Panc1 (cell line): Measurements from ENCODE around the gene CYB5B. TPM values are rescaled to one million over a fixed set of nuclear protein-coding genes. Genes with fewer than 3 reads are reported as not detected.

ENCODE experiments used
- ATAC-seq: fragments of 200-7000 bp; cut with Tn5 transposase; 2 replicates; pipeline ENCODE4 v1.9.1; 2020; ENCODE audit warnings: mild to moderate bottlenecking, moderate library complexity
- BruUV-seq: library from RNA; stranded (reverse); fragments of 400-500 nt; replicated peaks from 2 replicates; lab custom pipeline; 2021; lab: Mats Ljungman, UMichigan
- CTCF ChIA-PET: fragments of 300-600 bp; sonication (Branson Sonifier 250); formaldehyde crosslinking; loops from one replicate; lab custom pipeline; 2022; ENCODE audit warnings: antibody characterized with exemption; lab: Charles Lee
- POLR2A ChIA-PET: fragments of 300-600 bp; sonication (Branson Sonifier 250); formaldehyde crosslinking; loops from one replicate; lab custom pipeline; 2022; ENCODE audit warnings: antibody characterized with exemption; lab: Charles Lee
- DNase-seq: peaks from one replicate; pipeline ENCODE4 v3.0.0-alpha.2; 2010; ENCODE audit warnings: low read depth, low spot score
- H3K27ac ChIP-seq: 2 replicates; pipeline ENCODE4 v1.5.1; 2011; ENCODE audit warnings: mild to moderate bottlenecking, low read length, inconsistent platforms
- H3K27me3 ChIP-seq: fragments of 200-500 bp; sonication (Bioruptor generic); 2 replicates; pipeline ENCODE4 v1.6.0; 2014; ENCODE audit warnings: low read length, inconsistent platforms; ENCODE audit not compliant: control insufficient read depth, insufficient read depth
- H3K36me3 ChIP-seq: fragments of 200-500 bp; sonication (Bioruptor generic); 2 replicates; pipeline ENCODE4 v1.5.1; 2014; ENCODE audit warnings: inconsistent platforms, mild to moderate bottlenecking, low read length, moderate library complexity; ENCODE audit not compliant: control insufficient read depth, insufficient read depth
- H3K4me1 ChIP-seq: 2 replicates; pipeline ENCODE4 v1.5.1; 2011; ENCODE audit warnings: inconsistent platforms, mild to moderate bottlenecking, low read length, moderate library complexity; ENCODE audit not compliant: control insufficient read depth, insufficient read depth
- H3K4me3 ChIP-seq, 2 experiments: 2 replicates each; pipeline ENCODE4 v1.5.1; 2011 to 2012; ENCODE audit warnings: low read depth in 2 of 2, low read length in 2 of 2, mild to moderate bottlenecking in 2 of 2, inconsistent platforms in 1 of 2, moderate library complexity in 1 of 2
- H3K9me3 ChIP-seq: fragments of 200-500 bp; sonication (Bioruptor generic); 2 replicates; pipeline ENCODE4 v1.5.1; 2014; ENCODE audit warnings: low read depth, mild to moderate bottlenecking, inconsistent platforms, low read length, moderate library complexity; ENCODE audit not compliant: control insufficient read depth, insufficient read depth
- CTCF ChIP-seq: fragments of 450-650 bp; IDR thresholded peaks from 2 replicates; pipeline ENCODE4 v1.5.1; 2017; ENCODE audit warnings: mild to moderate bottlenecking
- POLR2AphosphoS5 ChIP-seq: IDR thresholded peaks from 2 replicates; pipeline ENCODE4 v1.6.1; 2012; ENCODE audit warnings: mild to moderate bottlenecking, low read depth, low read length, moderate library complexity
- REST ChIP-seq, 2 experiments: IDR thresholded peaks; 2 replicates each; pipeline ENCODE4 v1.6.1; 2011 to 2012; ENCODE audit warnings: low read depth in 2 of 2, control low read depth in 1 of 2, low read length in 1 of 2, mild to moderate bottlenecking in 1 of 2, moderate library complexity in 1 of 2; ENCODE audit not compliant: insufficient read depth in 1 of 2
- SIN3A ChIP-seq: IDR thresholded peaks from 2 replicates; pipeline ENCODE4 v1.6.1; 2012; ENCODE audit warnings: low read depth, mild to moderate bottlenecking, low read length, moderate library complexity, borderline replicate concordance; ENCODE audit not compliant: insufficient read depth
- TCF7L2 ChIP-seq: IDR thresholded peaks from 2 replicates; pipeline ENCODE4 v1.6.1; 2011; ENCODE audit warnings: mild to moderate bottlenecking, low read depth, low read length, inconsistent platforms
- in situ Hi-C: cut with HindIII; loops from 2 replicates; pipeline ENCODE4 v1.10.0; 2016; ENCODE audit warnings: low sequenced_read_pairs, low pct_unique_long_range_greater_than_20kb
- intact Hi-C: fragments of 100-400 bp; cut with micrococcal nuclease; formaldehyde crosslinking; loops from one replicate; pipeline ENCODE4 v1.10.0; 2022; ENCODE audit not compliant: unreplicated experiment
- total RNA-seq: library from RNA; stranded (reverse); gene quantifications from one replicate; pipeline ENCODE4 v1.2.1, GENCODE V29; 2021; ENCODE audit not compliant: unreplicated experiment

The CYB5B gene
- total RNA-seq, 1 experiment from 2014 or later = 326 TPM

- H3K36me3 ChIP-seq = peaks cover 20% of the 10 kb centered on the region; the same call in 1 of the 2 replicates
- CTCF ChIA-PET = no interaction called here
- in situ Hi-C loops = no loop called here
Observed at GRCh38 chr16:69378036-69378435, 46.4 kb upstream of the CYB5B start.

GRCh38 chr16:69378760-69379159 lies 45.7 kb upstream of the CYB5B start:
- CTCF ChIA-PET = no interaction called here
- Histone ChIP-seq H3K9me3 (no peaks in the 10 kb centered on the region), H3K4me3 (no peak overlapping the region), H3K27ac (no peak overlapping the region), H3K4me1 (0 out of 2 replicates have a peak, but pooled peaks cover 3% of the 10 kb centered on the region), H3K36me3 (peaks cover 25% of the 10 kb centered on the region), H3K27me3 (no peaks in the 10 kb centered on the region)
- no TSS peak for BruUV-seq
- intact Hi-C loops (no loop called here), in situ Hi-C loops (no loop called here)
- TF ChIP-seq TCF7L2 = no peak
- no peak for TF ChIP-seq SIN3A
- ATAC-seq = no peak
- POLR2A ChIA-PET = no interaction called here
- no peak for DNase-seq

More at GRCh38 chr16:69378036-69378435, 46.4 kb upstream of the CYB5B start:
- no peak for DNase-seq
- Histone ChIP-seq H3K4me1 (no peaks in the 10 kb centered on the region), H3K4me3 (no peak overlapping the region), H3K9me3 (no peaks in the 10 kb centered on the region), H3K27me3 (no peaks in the 10 kb centered on the region), H3K27ac (no peak overlapping the region)
- no TSS peak for BruUV-seq
- no peak for ATAC-seq
- TF ChIP-seq REST (IDR thresholded peaks at IDR 0.05; ENCODE audit: insufficient read depth in 1 of 2, low read depth in 2 of 2, low read length in 1 of 2) (no peak), CTCF (no peak), TCF7L2 (no peak), SIN3A (no peak), POLR2AphosphoS5 (no peak)
- POLR2A ChIA-PET = no interaction called here
- intact Hi-C loops = no loop called here

GRCh38 chr16:69381231-69381630 lies 43.2 kb upstream of the CYB5B start:
- ChIA-PET POLR2A (interaction anchor here (0.5 kb wide), 1 partner anchor 17 kb away, joined by 3 read pairs; no protein-coding TSS in a partner anchor), CTCF (no interaction called here)
- H3K36me3 ChIP-seq = peaks cover 25% of the 10 kb centered on the region
- DNase-seq (no peak), ATAC-seq (no peak)
- TF ChIP-seq REST (IDR thresholded peaks at IDR 0.05; ENCODE audit: insufficient read depth in 1 of 2, low read depth in 2 of 2, low read length in 1 of 2) = no peak
- no peak for TF ChIP-seq TCF7L2
- TF ChIP-seq CTCF = no peak
- TF ChIP-seq POLR2AphosphoS5 = no peak
- no peak for TF ChIP-seq SIN3A
- H3K9me3 ChIP-seq = no peaks in the 10 kb centered on the region
- intact Hi-C loops (no loop called here), in situ Hi-C loops (no loop called here)
- no TSS peak for BruUV-seq
- H3K27me3 ChIP-seq = no peaks in the 10 kb centered on the region
- H3K4me1 ChIP-seq = peaks cover 13% of the 10 kb centered on the region
- no peak overlapping the region for H3K4me3 ChIP-seq
- H3K27ac ChIP-seq = no peak overlapping the region
